Stimulated activated CD8-positive, alpha-beta memory T cell treated with anti-CD3 and anti-CD28 coated beads, Interleukin-4, amount 100 ng/mL, for 4 hours (primary cell): Measurements from ENCODE around the gene EMP1.

Experiments used
- DNase-seq, 2 donors: peaks; one replicate each; pipeline ENCODE4 v3.0.0-alpha.2; 2020; ENCODE audit warnings: low read depth in 2 of 2, low spot score in 1 of 2

EMP1 gene

GRCh38 chr12:13196130-13196921 is at the start of gene EMP1:
TSS of gene EMP1 (plus strand) at chr12:13196726. CDS start at chr12:13211511, 14,785 bp downstream.
- peak; percentile 46 to 61 for DNase-seq

GRCh38 chr12:13147688-13148484 is 48.6 kb upstream of the EMP1 start:
- DNase-seq: no peak

GRCh38 chr12:13148485-13148847 is 48.1 kb upstream of the EMP1 start:
- DNase-seq: no peak

- DNase-seq: no peak
These were observed 47.1 kb upstream of the EMP1 start for GRCh38 chr12:13149411-13149810.

- no peak for DNase-seq
These were observed 44.2 kb upstream of the EMP1 start for GRCh38 chr12:13152281-13152680.

- no peak for DNase-seq
These were observed 43.8 kb upstream of the EMP1 start for GRCh38 chr12:13152756-13153155.

GRCh38 chr12:13153180-13153579 is 43.3 kb upstream of the EMP1 start:
- DNase-seq: no peak

- no peak for DNase-seq
These were observed 42.4 kb upstream of the EMP1 start for GRCh38 chr12:13154027-13154538.

GRCh38 chr12:13154831-13155230 is 41.7 kb upstream of the EMP1 start:
- no peak for DNase-seq

- DNase-seq: no peak
These were observed 40.2 kb upstream of the EMP1 start for GRCh38 chr12:13156277-13156676.

GRCh38 chr12:13161172-13161571 is 35.4 kb upstream of the EMP1 start:
- no peak for DNase-seq

- no peak for DNase-seq
These were observed 33.6 kb upstream of the EMP1 start for GRCh38 chr12:13162904-13163303.

GRCh38 chr12:13163868-13164635 is 32.5 kb upstream of the EMP1 start:
- DNase-seq: no peak

GRCh38 chr12:13164921-13165616 is 31.5 kb upstream of the EMP1 start:
- no peak for DNase-seq

GRCh38 chr12:13165617-13166041 is 30.9 kb upstream of the EMP1 start:
- peak; percentile 38 to 56 for DNase-seq

- no peak for DNase-seq
These were observed 29.3 kb upstream of the EMP1 start for GRCh38 chr12:13167226-13167625.

- no peak for DNase-seq
These were observed 28.6 kb upstream of the EMP1 start for GRCh38 chr12:13167906-13168305.

- DNase-seq: no peak
These were observed 27.3 kb upstream of the EMP1 start for GRCh38 chr12:13169272-13169671.

GRCh38 chr12:13170892-13171490 is 25.5 kb upstream of the EMP1 start:
- DNase-seq: no peak
